SW480 (cell line): Measurements from ENCODE around the gene CENPF.
"Not testable (repeated sequence)": the region's sequence is repeated elsewhere in the genome, so short reads cannot be mapped to it uniquely, and the experiment has no call there.

ENCODE experiments used
- DNase-seq: peaks from one replicate; pipeline ENCODE4 v3.0.0-alpha.2; 2016; ENCODE audit warnings: low spot score

The CENPF gene

GRCh38 chr1:214583113-214583512, 19.9 kb upstream of the CENPF start:
- no peak for DNase-seq

GRCh38 chr1:214583824-214584554, 19.0 kb upstream of the CENPF start:
- DNase-seq: no peak

GRCh38 chr1:214584805-214585766, 17.9 kb upstream of the CENPF start:
- DNase-seq: peak; percentile 83

GRCh38 chr1:214586621-214587020, 16.4 kb upstream of the CENPF start:
- DNase-seq: no peak

GRCh38 chr1:214587165-214587564, 15.8 kb upstream of the CENPF start:
- no peak for DNase-seq

GRCh38 chr1:214588963-214589597, 13.9 kb upstream of the CENPF start:
- DNase-seq: no peak

GRCh38 chr1:214590696-214591095, 12.3 kb upstream of the CENPF start:
- DNase-seq: no peak

GRCh38 chr1:214591918-214592317, 11.1 kb upstream of the CENPF start:
- DNase-seq: not testable (repeated sequence)

- DNase-seq: no peak
Observed at GRCh38 chr1:214593158-214593557, 9.8 kb upstream of the CENPF start.

- DNase-seq: peak; percentile 13
Observed at GRCh38 chr1:214603819-214604252, 841 bp downstream of the CENPF start.

- peak; percentile 15 for DNase-seq
Observed at GRCh38 chr1:214604523-214604922, 1.5 kb downstream of the CENPF start.

GRCh38 chr1:214605484-214605883, 2.5 kb downstream of the CENPF start:
- not testable (repeated sequence) for DNase-seq

GRCh38 chr1:214605933-214606925, 3.2 kb downstream of the CENPF start:
- not testable (repeated sequence) for DNase-seq

GRCh38 chr1:214607492-214608215, 4.7 kb downstream of the CENPF start:
- not testable (repeated sequence) for DNase-seq

GRCh38 chr1:214608216-214608783, 5.3 kb downstream of the CENPF start:
- not testable (repeated sequence) for DNase-seq

GRCh38 chr1:214608817-214609216, 5.8 kb downstream of the CENPF start:
- DNase-seq: not testable (repeated sequence)

GRCh38 chr1:214609692-214610091, 6.7 kb downstream of the CENPF start:
- DNase-seq: no peak

GRCh38 chr1:214610136-214610535, 7.1 kb downstream of the CENPF start:
- not testable (repeated sequence) for DNase-seq

- DNase-seq: no peak
Observed at GRCh38 chr1:214615109-214615508, 12.1 kb downstream of the CENPF start.

- no peak for DNase-seq
Observed at GRCh38 chr1:214615871-214616270, 12.9 kb downstream of the CENPF start.
